CD14-positive monocyte (primary cell): ENCODE results near the gene LRRK1. TPM values are rescaled to one million over a fixed set of nuclear protein-coding genes. Genes with fewer than 3 reads are reported as not detected.

Experiments
- DNase-seq, 3 donors: peaks; one replicate each; pipeline ENCODE4 v3.0.0-alpha.2; 2011 to 2022
- H2AFZ ChIP-seq: 2 replicates; pipeline ENCODE4 v1.6.0; 2012; ENCODE audit warnings: mild to moderate bottlenecking, low read depth, low read length, inconsistent platforms; ENCODE audit not compliant: insufficient read depth, poor library complexity, severe bottlenecking
- H3K27ac ChIP-seq, 2 donors: 1 replicate in 1 of 2; 2 replicates in 1 of 2; pipeline ENCODE4 v1.5.1; 2012 to 2013; ENCODE audit warnings: low read length in 2 of 2, control low read depth in 1 of 2, inconsistent platforms in 1 of 2, low read depth in 1 of 2, mild to moderate bottlenecking in 1 of 2
- H3K27me3 ChIP-seq, 2 donors: one replicate each; pipeline versions ENCODE4 v1.6.0 to v1.6.1; 2011 to 2013; ENCODE audit warnings: low read length in 2 of 2; ENCODE audit not compliant: control insufficient read depth in 2 of 2, insufficient read depth in 2 of 2
- H3K36me3 ChIP-seq, 2 donors: replicated peaks in 1 of 2; 1 replicate in 1 of 2; 2 replicates in 1 of 2; pipeline versions ENCODE4 v1.5.1 to v1.6.1; 2012 to 2013; ENCODE audit warnings: low read length in 2 of 2, control low read depth in 1 of 2, inconsistent platforms in 1 of 2, mild to moderate bottlenecking in 1 of 2; ENCODE audit not compliant: insufficient read depth in 2 of 2, control insufficient read depth in 1 of 2
- H3K4me1 ChIP-seq, 2 donors: 1 replicate in 1 of 2; 2 replicates in 1 of 2; pipeline versions ENCODE4 v1.5.1 to v1.6.1; 2012 to 2013; ENCODE audit warnings: low read length in 2 of 2, control low read depth in 1 of 2, inconsistent platforms in 1 of 2, mild to moderate bottlenecking in 1 of 2, moderate library complexity in 1 of 2; ENCODE audit not compliant: insufficient read depth in 2 of 2, control insufficient read depth in 1 of 2
- H3K4me2 ChIP-seq: replicated peaks from 2 replicates; pipeline ENCODE3; 2012; ENCODE audit warnings: low read length, moderate library complexity, mild to moderate bottlenecking; ENCODE audit not compliant: poor library complexity, severe bottlenecking; ENCODE audit errors: extremely low read depth
- H3K4me3 ChIP-seq, 3 experiments: fragments of 200-600 bp in 1 of 3; sonication (generic) in 1 of 3; replicated peaks in 1 of 3; 1 replicate in 2 of 3; 2 replicates in 1 of 3; pipeline ENCODE4 v1.5.1; 2011 to 2013; ENCODE audit warnings: low read length in 3 of 3, mild to moderate bottlenecking in 3 of 3, control low read depth in 2 of 3, low read depth in 2 of 3, inconsistent platforms in 1 of 3, moderate library complexity in 1 of 3
- H3K79me2 ChIP-seq: 2 replicates; pipeline ENCODE4 v1.6.0; 2012; ENCODE audit warnings: mild to moderate bottlenecking, control low read depth, inconsistent platforms, low read length, moderate library complexity; ENCODE audit not compliant: insufficient read depth
- H3K9ac ChIP-seq: 2 replicates; pipeline ENCODE4 v1.6.0; 2017; ENCODE audit warnings: low read length, mild to moderate bottlenecking; ENCODE audit not compliant: insufficient read depth, poor library complexity, severe bottlenecking
- H3K9me3 ChIP-seq, 2 donors: replicated peaks in 1 of 2; 1 replicate in 1 of 2; 2 replicates in 1 of 2; pipeline versions ENCODE4 v1.5.1 to v1.6.1; 2012 to 2013; ENCODE audit warnings: low read length in 2 of 2, control low read depth in 1 of 2; ENCODE audit not compliant: control insufficient read depth in 1 of 2, insufficient read depth in 1 of 2
- H4K20me1 ChIP-seq: 2 replicates; pipeline ENCODE4 v1.6.0; 2012; ENCODE audit warnings: mild to moderate bottlenecking, low read length, control low read depth, moderate library complexity; ENCODE audit not compliant: insufficient read depth
- H3K27ac Mint-ChIP-seq, 7 donors: one replicate each; pipeline ENCODE4 v1.8.0; 2020; ENCODE audit warnings: mild to moderate bottlenecking in 7 of 7, mixed read lengths in 7 of 7, moderate library complexity in 6 of 7, inconsistent platforms in 2 of 7
- H3K27me3 Mint-ChIP-seq, 3 donors: one replicate each; pipeline ENCODE4 v1.8.0; 2021 to 2022; ENCODE audit warnings: low read depth in 3 of 3, mild to moderate bottlenecking in 3 of 3, mixed read lengths in 3 of 3, moderate library complexity in 3 of 3, inconsistent platforms in 1 of 3
- H3K36me3 Mint-ChIP-seq, 2 donors: one replicate each; pipeline ENCODE4 v1.8.0; 2020; ENCODE audit warnings: mixed read lengths in 2 of 2, inconsistent platforms in 1 of 2, mild to moderate bottlenecking in 1 of 2
- H3K4me1 Mint-ChIP-seq: one replicate; pipeline ENCODE4 v1.8.0; 2020; ENCODE audit warnings: mild to moderate bottlenecking, mixed read lengths
- H3K4me3 Mint-ChIP-seq, 2 donors: one replicate each; pipeline ENCODE4 v1.8.0; 2020; ENCODE audit warnings: mild to moderate bottlenecking in 2 of 2, mixed read lengths in 2 of 2, moderate library complexity in 1 of 2
- H3K9me3 Mint-ChIP-seq, 7 donors: one replicate each; pipeline ENCODE4 v1.8.0; 2020 to 2022; ENCODE audit warnings: mixed read lengths in 7 of 7, mild to moderate bottlenecking in 6 of 7, moderate library complexity in 6 of 7, inconsistent platforms in 2 of 7
- CTCF ChIP-seq: fragments of 200-600 bp; IDR thresholded peaks from one replicate; pipeline ENCODE4 v1.8.0; 2022; ENCODE audit warnings: antibody characterized with exemption, mild to moderate bottlenecking
- WGBS: methylation state at CpG from one replicate; pipeline ENCODE4 v1.1.5; 2013; ENCODE audit warnings: missing lambda C conversion rate; ENCODE audit not compliant: insufficient coverage; 5-methylcytosine and 5-hydroxymethylcytosine counted together
- intact Hi-C, 2 donors: fragments of 100-400 bp; cut with micrococcal nuclease; formaldehyde crosslinking; loops; one replicate each; pipeline versions ENCODE4 v1.15.0 to v1.15.1; 2023
- polyA plus RNA-seq, 3 donors: library from polyadenylated mRNA; depleted of rRNA in 1 of 3; unstranded in 2 of 3; stranded (reverse) in 1 of 3; fragments of 300-500 nt in 2 of 3; fragments of >200 nt in 1 of 3; fragmentation: Illumina TruSeq in 2 of 3; gene quantifications; 1 replicate in 2 of 3; 2 replicates in 1 of 3; pipeline ENCODE4 v1.2.3, GENCODE V29; 2012 to 2021

Gene LRRK1
- polyA plus RNA-seq, 3 donors = 1.7 to 18.9 (median 5.4) TPM

GRCh38 chr15:100905850-100906249 lies 13.3 kb upstream of the LRRK1 start:
- no peak overlapping the region for H3K4me3 ChIP-seq
- no peak overlapping the region for H2AFZ ChIP-seq
- 94% methylated on average over 5 of the region's 8 CpGs for WGBS
- no peak overlapping the region for H3K4me3 Mint-ChIP-seq
- no peak for DNase-seq
- no peak overlapping the region for H3K27ac ChIP-seq
- intact Hi-C loops = no loop called here
- H3K9ac ChIP-seq = no peak overlapping the region
- no peaks in the 10 kb centered on the region for H3K79me2 ChIP-seq
- no peaks in the 10 kb centered on the region for H4K20me1 ChIP-seq
- TF ChIP-seq CTCF = no peak
- H3K27me3 ChIP-seq = no peaks in the 10 kb centered on the region
- no peaks in the 10 kb centered on the region for H3K9me3 Mint-ChIP-seq
- no peaks in the 10 kb centered on the region for H3K36me3 ChIP-seq
- peaks cover 29% of the 10 kb centered on the region for H3K4me1 Mint-ChIP-seq
- H3K9me3 ChIP-seq = no peaks in the 10 kb centered on the region
- H3K27ac Mint-ChIP-seq = peak overlapping the region in 1 of 7 donors; percentile 54
- peaks cover 14 to 24% of the 10 kb centered on the region in 2 donors for H3K4me1 ChIP-seq
- H3K27me3 Mint-ChIP-seq = peaks cover 3 to 6% (median 3%) of the 10 kb centered on the region in 3 donors
- no peaks in the 10 kb centered on the region for H3K36me3 Mint-ChIP-seq
- H3K4me2 ChIP-seq = no peak overlapping the region

GRCh38 chr15:100908466-100908865 lies 10.7 kb upstream of the LRRK1 start:
- H4K20me1 ChIP-seq = no peaks in the 10 kb centered on the region
- peaks cover 3 to 6% (median 5%) of the 10 kb centered on the region in 3 donors for H3K27me3 Mint-ChIP-seq
- no peak overlapping the region for H3K27ac ChIP-seq
- H3K9ac ChIP-seq = no peak overlapping the region
- H3K36me3 Mint-ChIP-seq = no peaks in the 10 kb centered on the region
- no peak overlapping the region for H3K27ac Mint-ChIP-seq
- no peak for DNase-seq
- H3K4me3 ChIP-seq = no peak overlapping the region
- no peaks in the 10 kb centered on the region for H3K27me3 ChIP-seq
- H2AFZ ChIP-seq = no peak overlapping the region
- H3K79me2 ChIP-seq = no peaks in the 10 kb centered on the region
- intact Hi-C loops = no loop called here
- peaks cover 0 to 4% of the 10 kb centered on the region in 2 donors for H3K9me3 ChIP-seq
- peaks cover 0 to 9% of the 10 kb centered on the region in 2 donors for H3K4me1 ChIP-seq
- no peak for TF ChIP-seq CTCF
- no peak overlapping the region for H3K4me2 ChIP-seq
- no peak overlapping the region for H3K4me3 Mint-ChIP-seq
- peaks cover 0 to 8% (median 3%) of the 10 kb centered on the region in 7 donors for H3K9me3 Mint-ChIP-seq
- no peaks in the 10 kb centered on the region for H3K36me3 ChIP-seq
- WGBS = 89% methylated on average over 3 of the region's 6 CpGs
- H3K4me1 Mint-ChIP-seq = peaks cover 8% of the 10 kb centered on the region
